Endothelial cell of umbilical vein (primary cell): ENCODE results near the gene MGLL. TPM values are rescaled to one million over a fixed set of nuclear protein-coding genes. Genes with fewer than 3 reads are reported as not detected.

ENCODE experiments used
- BruUV-seq: library from RNA; stranded (reverse); fragments of 400-500 nt; replicated peaks from 2 replicates; lab custom pipeline; 2021; lab: Mats Ljungman, UMichigan
- CTCF ChIA-PET: fragments of 300-600, 350-600 bp; sonication (Branson Sonifier 250); formaldehyde crosslinking; loops from one replicate; lab custom pipeline; 2021; ENCODE audit warnings: antibody characterized with exemption, inconsistent platforms; lab: Charles Lee
- POLR2A ChIA-PET: fragments of 300-600, 350-600 bp; sonication (Branson Sonifier 250); formaldehyde crosslinking; loops from one replicate; lab custom pipeline; 2021; ENCODE audit warnings: antibody characterized with exemption, inconsistent platforms; lab: Charles Lee
- DNase-seq: peaks from one replicate; pipeline ENCODE4 v3.0.0-alpha.2; 2011; ENCODE audit warnings: low read depth, low spot score
- FAIRE-seq: peaks from 2 replicates; lab custom pipeline; 2011; peaks lifted over from hg19 to GRCh38; lab: Jason Lieb, UNC
- H2AFZ ChIP-seq: 2 replicates; pipeline ENCODE4 v1.6.0; 2012; ENCODE audit warnings: low read depth, low read length, control low read depth, inconsistent platforms
- H3K27ac ChIP-seq: 2 replicates; pipeline ENCODE4 v1.5.1; 2011; ENCODE audit warnings: low read depth, mild to moderate bottlenecking, control low read depth, low read length, moderate library complexity; ENCODE audit not compliant: insufficient read depth
- H3K27me3 ChIP-seq, 2 experiments: 2 replicates each; pipeline versions ENCODE4 v1.6.0 to v1.6.1; 2011; ENCODE audit warnings: low read length in 2 of 2, mixed read lengths in 1 of 2; ENCODE audit not compliant: control insufficient read depth in 2 of 2, insufficient read depth in 2 of 2
- H3K36me3 ChIP-seq, 2 experiments: 2 replicates in 1 of 2; 3 replicates in 1 of 2; pipeline ENCODE4 v1.5.1; 2011; ENCODE audit warnings: low read length in 2 of 2, mild to moderate bottlenecking in 1 of 2, moderate library complexity in 1 of 2; ENCODE audit not compliant: control insufficient read depth in 2 of 2, insufficient read depth in 2 of 2; ENCODE audit errors: extremely low read depth in 1 of 2
- H3K4me1 ChIP-seq: 3 replicates; pipeline ENCODE4 v1.5.1; 2011; ENCODE audit warnings: mild to moderate bottlenecking, low read length; ENCODE audit not compliant: control insufficient read depth, insufficient read depth; ENCODE audit errors: extremely low read depth
- H3K4me2 ChIP-seq: 2 replicates; pipeline ENCODE4 v1.6.1; 2011; ENCODE audit warnings: low read length, control low read depth, mixed read lengths; ENCODE audit not compliant: insufficient read depth
- H3K4me3 ChIP-seq, 3 experiments: fragments of 200-600 bp in 1 of 3; sonication (generic), shearing (Covaris generic) in 1 of 3; replicated peaks in 1 of 3; 2 replicates each; pipeline ENCODE4 v1.5.1; 2011 to 2016; ENCODE audit warnings: control low read depth in 3 of 3, low read length in 3 of 3, mild to moderate bottlenecking in 2 of 3, inconsistent platforms in 1 of 3, low read depth in 1 of 3, moderate library complexity in 1 of 3; ENCODE audit not compliant: insufficient read depth in 1 of 3
- H3K79me2 ChIP-seq: 2 replicates; pipeline ENCODE4 v1.6.0; 2012; ENCODE audit warnings: low read length, inconsistent platforms; ENCODE audit not compliant: control insufficient read depth, insufficient read depth
- H3K9ac ChIP-seq: replicated peaks from 2 replicates; pipeline ENCODE3; 2011; ENCODE audit warnings: low read length, control low read depth; ENCODE audit not compliant: insufficient read depth; ENCODE audit errors: extremely low read depth
- H3K9me1 ChIP-seq: replicated peaks from 3 replicates; pipeline ENCODE4 v1.6.0; 2011; ENCODE audit warnings: mild to moderate bottlenecking, low read length; ENCODE audit not compliant: control insufficient read depth, insufficient read depth; ENCODE audit errors: extremely low read depth
- H3K9me3 ChIP-seq: replicated peaks from 2 replicates; pipeline ENCODE4 v1.5.1; 2012; ENCODE audit warnings: low read length, inconsistent platforms; ENCODE audit not compliant: control insufficient read depth, insufficient read depth
- H4K20me1 ChIP-seq: replicated peaks from 2 replicates; pipeline ENCODE3; 2011; ENCODE audit warnings: mild to moderate bottlenecking, low read length; ENCODE audit not compliant: control insufficient read depth, insufficient read depth; ENCODE audit errors: extremely low read depth
- EZH2 ChIP-seq: IDR thresholded peaks from 2 replicates; pipeline ENCODE4 v1.6.1; 2012; ENCODE audit warnings: borderline replicate concordance, low read depth, mild to moderate bottlenecking, moderate library complexity, low read length, inconsistent platforms; ENCODE audit not compliant: severe bottlenecking
- FOS ChIP-seq: IDR thresholded peaks from 2 replicates; pipeline ENCODE4 v1.6.1; 2011; ENCODE audit warnings: mild to moderate bottlenecking, low read length, moderate library complexity, borderline replicate concordance; ENCODE audit not compliant: insufficient read depth
- GATA2 ChIP-seq: IDR thresholded peaks from 2 replicates; pipeline ENCODE4 v1.7.0; 2011; ENCODE audit warnings: low read depth, mild to moderate bottlenecking, moderate library complexity, mixed read lengths, low read length; ENCODE audit not compliant: insufficient read length, insufficient read depth
- JUN ChIP-seq: IDR thresholded peaks from 2 replicates; pipeline ENCODE4 v1.6.1; 2011; ENCODE audit warnings: borderline replicate concordance, low read depth; ENCODE audit not compliant: insufficient read length, insufficient read depth
- MYC ChIP-seq: IDR thresholded peaks from one replicate; pipeline ENCODE4 v1.6.1; 2011; ENCODE audit warnings: mild to moderate bottlenecking, low read depth, low read length
- POLR2A ChIP-seq: IDR thresholded peaks from 2 replicates; pipeline ENCODE4 v1.6.1; 2012; ENCODE audit warnings: low read depth, mild to moderate bottlenecking, control low read depth, low read length
- POLR2AphosphoS5 ChIP-seq: IDR thresholded peaks from 2 replicates; pipeline ENCODE4 v1.6.1; 2012; ENCODE audit warnings: low read depth, mild to moderate bottlenecking, control low read depth, low read length, moderate library complexity; ENCODE audit not compliant: insufficient read depth
- dilution Hi-C: fragments of 300-500 bp; cut with MboI; formaldehyde crosslinking; loops from one replicate; pipeline ENCODE4 v1.15.0; 2019; ENCODE audit warnings: low sequenced_read_pairs; ENCODE audit not compliant: extremely low pct_ligation_motif_present
- intact Hi-C: fragments of 100-400 bp; cut with micrococcal nuclease; formaldehyde crosslinking; loops from one replicate; pipeline ENCODE4 v1.10.0; 2022
- polyA plus RNA-seq, 4 experiments: library from polyadenylated mRNA; depleted of rRNA in 3 of 4; stranded (reverse) in 3 of 4; unstranded in 1 of 4; fragments of >200 nt; gene quantifications; 2 replicates each; pipeline versions ENCODE4 v1.2.1 to v1.2.3, GENCODE V29; 2011 to 2012; ENCODE audit warnings: missing spikeins in 1 of 4
- total RNA-seq: library from RNA; stranded (reverse); gene quantifications from 2 replicates; pipeline ENCODE4 v1.2.3, GENCODE V29; 2021
- TF ChIP-seq, protein P1 (sequence below): IDR thresholded peaks from 2 replicates; pipeline ENCODE4 v1.6.1; 2011; ENCODE audit not compliant: insufficient read depth, insufficient read length
- TF ChIP-seq, protein P2 (sequence below), 2 donors: IDR thresholded peaks; 1 replicate in 1 of 2; 2 replicates in 1 of 2; pipeline ENCODE4 v1.5.1; 2011; ENCODE audit warnings: low read length in 2 of 2, mild to moderate bottlenecking in 2 of 2, moderate library complexity in 2 of 2, control low read depth in 1 of 2, inconsistent platforms in 1 of 2, low read depth in 1 of 2; ENCODE audit not compliant: insufficient read depth in 1 of 2; ENCODE audit errors: extremely low read depth in 1 of 2

MGLL gene
- total and polyA plus RNA-seq, 2 donors (not counting 3 experiments of a cell fraction or from before 2014, with no cell fraction given), result 30.7 to 60.2 TPM

DNA sequence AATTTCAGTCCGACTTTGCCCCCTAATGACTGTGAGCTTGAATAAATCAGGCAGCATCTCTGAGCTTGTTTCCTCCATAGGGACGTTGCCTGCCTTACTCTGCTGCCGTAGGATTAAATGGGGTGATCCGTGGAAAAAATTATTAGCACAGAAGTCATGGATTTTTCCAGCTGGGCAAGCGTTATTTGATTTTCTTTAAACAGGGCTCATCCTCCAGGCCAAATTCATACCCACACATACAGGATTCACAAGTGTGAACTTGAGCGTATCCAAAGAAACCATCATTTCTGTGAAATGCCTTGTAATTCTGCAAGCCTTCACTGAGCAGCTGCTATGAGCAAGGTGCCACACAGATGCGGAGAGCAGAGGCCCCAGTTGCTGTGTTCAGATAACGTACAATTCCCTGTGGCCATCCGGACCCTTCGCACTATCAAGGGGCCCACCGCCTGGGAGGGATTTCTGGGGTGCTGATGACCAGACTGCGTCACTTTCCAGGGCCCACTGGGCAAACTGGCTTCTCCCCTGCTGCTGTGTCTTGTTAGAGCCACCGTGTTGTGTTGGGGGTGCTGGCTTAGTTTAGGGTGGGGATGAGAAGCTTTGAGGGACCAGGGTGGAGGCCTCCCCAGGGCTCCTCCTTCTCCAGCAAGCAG is 61.4 kb downstream of the MGLL start:
- H3K27ac ChIP-seq, result no peak overlapping the region
- dilution Hi-C loops (no loop called here), intact Hi-C loops (no loop called here)
- no peaks in the 10 kb centered on the region for H4K20me1 ChIP-seq
- no peak overlapping the region for H2AFZ ChIP-seq
- peaks cover 9% of the 10 kb centered on the region for H3K79me2 ChIP-seq
- peaks cover 3% of the 10 kb centered on the region for H3K4me1 ChIP-seq
- no peak overlapping the region for H3K4me3 ChIP-seq
- no peaks in the 10 kb centered on the region for H3K27me3 ChIP-seq
- H3K9ac ChIP-seq, result no peak overlapping the region
- no peak for FAIRE-seq
- TF ChIP-seq, protein P1, sequence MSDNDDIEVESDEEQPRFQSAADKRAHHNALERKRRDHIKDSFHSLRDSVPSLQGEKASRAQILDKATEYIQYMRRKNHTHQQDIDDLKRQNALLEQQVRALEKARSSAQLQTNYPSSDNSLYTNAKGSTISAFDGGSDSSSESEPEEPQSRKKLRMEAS, result no peak
- TF ChIP-seq POLR2AphosphoS5 (no peak), GATA2 (no peak), POLR2A (no peak), EZH2 (no peak), MYC (no peak), JUN (no peak), FOS (no peak)
- TF ChIP-seq, protein P2, sequence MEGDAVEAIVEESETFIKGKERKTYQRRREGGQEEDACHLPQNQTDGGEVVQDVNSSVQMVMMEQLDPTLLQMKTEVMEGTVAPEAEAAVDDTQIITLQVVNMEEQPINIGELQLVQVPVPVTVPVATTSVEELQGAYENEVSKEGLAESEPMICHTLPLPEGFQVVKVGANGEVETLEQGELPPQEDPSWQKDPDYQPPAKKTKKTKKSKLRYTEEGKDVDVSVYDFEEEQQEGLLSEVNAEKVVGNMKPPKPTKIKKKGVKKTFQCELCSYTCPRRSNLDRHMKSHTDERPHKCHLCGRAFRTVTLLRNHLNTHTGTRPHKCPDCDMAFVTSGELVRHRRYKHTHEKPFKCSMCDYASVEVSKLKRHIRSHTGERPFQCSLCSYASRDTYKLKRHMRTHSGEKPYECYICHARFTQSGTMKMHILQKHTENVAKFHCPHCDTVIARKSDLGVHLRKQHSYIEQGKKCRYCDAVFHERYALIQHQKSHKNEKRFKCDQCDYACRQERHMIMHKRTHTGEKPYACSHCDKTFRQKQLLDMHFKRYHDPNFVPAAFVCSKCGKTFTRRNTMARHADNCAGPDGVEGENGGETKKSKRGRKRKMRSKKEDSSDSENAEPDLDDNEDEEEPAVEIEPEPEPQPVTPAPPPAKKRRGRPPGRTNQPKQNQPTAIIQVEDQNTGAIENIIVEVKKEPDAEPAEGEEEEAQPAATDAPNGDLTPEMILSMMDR (IDR thresholded peaks at IDR 0.05; ENCODE audit: extremely low read depth in 1 of 2, insufficient read depth in 1 of 2, low read depth in 1 of 2, low read length in 2 of 2), result no peak
- ChIA-PET POLR2A (no interaction called here), CTCF (interaction anchor here (0.6 kb wide), 1 partner anchor 65 kb away, joined by 3 read pairs; no protein-coding TSS in a partner anchor)
- no peaks in the 10 kb centered on the region for H3K9me3 ChIP-seq
- DNase-seq, result no peak
- no TSS peak for BruUV-seq
- no peak overlapping the region for H3K4me2 ChIP-seq
- no peaks in the 10 kb centered on the region for H3K36me3 ChIP-seq
- H3K9me1 ChIP-seq, result no peaks in the 10 kb centered on the region
